Parathyroid adenoma (tissue), 2 donors: ENCODE measurements around the gene ARHGDIB.

Experiments used
- H2AFZ ChIP-seq: fragments of 300-600 bp; sonication (generic); one replicate; pipeline ENCODE4 v1.7.0; 2017; ENCODE audit warnings: antibody characterized with exemption, mild to moderate bottlenecking
- H3K27ac ChIP-seq: fragments of 300-600 bp; sonication (generic); one replicate; pipeline ENCODE4 v1.7.0; 2017
- H3K27me3 ChIP-seq: fragments of 300-600 bp; sonication (generic); one replicate; pipeline ENCODE4 v1.7.0; 2017; ENCODE audit warnings: low read length; ENCODE audit not compliant: control insufficient read depth, insufficient read depth
- H3K36me3 ChIP-seq: fragments of 300-600 bp; sonication (generic); one replicate; pipeline ENCODE4 v1.7.0; 2017; ENCODE audit warnings: low read length; ENCODE audit not compliant: control insufficient read depth, insufficient read depth
- H3K4me1 ChIP-seq: fragments of 300-600 bp; sonication (generic); one replicate; pipeline ENCODE4 v1.7.0; 2017; ENCODE audit warnings: control low read depth
- H3K4me2 ChIP-seq: fragments of 300-600 bp; sonication (generic); one replicate; pipeline ENCODE4 v1.7.0; 2017; ENCODE audit warnings: low read length
- H3K4me3 ChIP-seq: fragments of 300-600 bp; sonication (generic); one replicate; pipeline ENCODE4 v1.7.0; 2017; ENCODE audit warnings: low read depth, low read length
- H3K79me2 ChIP-seq: fragments of 300-600 bp; sonication (generic); one replicate; pipeline ENCODE4 v1.7.0; 2017; ENCODE audit warnings: control low read depth
- H3K9ac ChIP-seq: fragments of 300-600 bp; sonication (generic); one replicate; pipeline ENCODE4 v1.7.0; 2017; ENCODE audit warnings: mild to moderate bottlenecking
- H3K9me3 ChIP-seq: fragments of 300-600 bp; sonication (generic); one replicate; pipeline ENCODE4 v1.7.0; 2017; ENCODE audit warnings: low read length; ENCODE audit not compliant: control insufficient read depth
- TF ChIP-seq, protein P1 (sequence below): fragments of 300-600 bp; sonication (generic); IDR thresholded peaks from one replicate; pipeline ENCODE4 v1.7.0; 2017; ENCODE audit warnings: antibody characterized with exemption, mild to moderate bottlenecking
- donor health status: primary hyperparathyroidism.

Gene ARHGDIB

DNA sequence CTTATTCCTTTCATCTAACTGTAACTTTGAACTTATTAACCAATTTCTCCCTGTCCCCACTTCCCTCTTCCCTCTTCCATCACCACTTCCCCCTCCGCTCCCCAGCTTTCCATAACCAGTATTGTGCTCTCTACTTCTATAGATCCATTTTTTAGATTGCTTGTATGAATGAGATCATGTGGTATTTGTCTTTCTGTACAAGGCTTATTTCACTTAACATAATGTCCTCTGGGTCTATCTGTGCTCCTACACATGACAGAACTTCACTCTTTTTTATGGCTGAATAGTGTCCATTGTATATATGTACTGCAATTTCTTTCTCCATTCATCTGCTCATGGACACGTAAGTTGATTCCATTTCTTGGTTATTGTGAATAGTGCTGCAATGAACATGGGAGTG, 37.5 kb downstream of the ARHGDIB start:
- Histone ChIP-seq H3K4me2 (no peak overlapping the region), H3K4me3 (no peak overlapping the region), H3K27ac (no peak overlapping the region), H3K79me2 (no peaks in the 10 kb centered on the region), H3K4me1 (no peaks in the 10 kb centered on the region), H3K9ac (no peak overlapping the region), H3K36me3 (peaks cover 2% of the 10 kb centered on the region), H3K27me3 (no peaks in the 10 kb centered on the region), H3K9me3 (no peaks in the 10 kb centered on the region), H2AFZ (no peak overlapping the region)
- TF ChIP-seq, protein P1, sequence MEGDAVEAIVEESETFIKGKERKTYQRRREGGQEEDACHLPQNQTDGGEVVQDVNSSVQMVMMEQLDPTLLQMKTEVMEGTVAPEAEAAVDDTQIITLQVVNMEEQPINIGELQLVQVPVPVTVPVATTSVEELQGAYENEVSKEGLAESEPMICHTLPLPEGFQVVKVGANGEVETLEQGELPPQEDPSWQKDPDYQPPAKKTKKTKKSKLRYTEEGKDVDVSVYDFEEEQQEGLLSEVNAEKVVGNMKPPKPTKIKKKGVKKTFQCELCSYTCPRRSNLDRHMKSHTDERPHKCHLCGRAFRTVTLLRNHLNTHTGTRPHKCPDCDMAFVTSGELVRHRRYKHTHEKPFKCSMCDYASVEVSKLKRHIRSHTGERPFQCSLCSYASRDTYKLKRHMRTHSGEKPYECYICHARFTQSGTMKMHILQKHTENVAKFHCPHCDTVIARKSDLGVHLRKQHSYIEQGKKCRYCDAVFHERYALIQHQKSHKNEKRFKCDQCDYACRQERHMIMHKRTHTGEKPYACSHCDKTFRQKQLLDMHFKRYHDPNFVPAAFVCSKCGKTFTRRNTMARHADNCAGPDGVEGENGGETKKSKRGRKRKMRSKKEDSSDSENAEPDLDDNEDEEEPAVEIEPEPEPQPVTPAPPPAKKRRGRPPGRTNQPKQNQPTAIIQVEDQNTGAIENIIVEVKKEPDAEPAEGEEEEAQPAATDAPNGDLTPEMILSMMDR: no peak

DNA sequence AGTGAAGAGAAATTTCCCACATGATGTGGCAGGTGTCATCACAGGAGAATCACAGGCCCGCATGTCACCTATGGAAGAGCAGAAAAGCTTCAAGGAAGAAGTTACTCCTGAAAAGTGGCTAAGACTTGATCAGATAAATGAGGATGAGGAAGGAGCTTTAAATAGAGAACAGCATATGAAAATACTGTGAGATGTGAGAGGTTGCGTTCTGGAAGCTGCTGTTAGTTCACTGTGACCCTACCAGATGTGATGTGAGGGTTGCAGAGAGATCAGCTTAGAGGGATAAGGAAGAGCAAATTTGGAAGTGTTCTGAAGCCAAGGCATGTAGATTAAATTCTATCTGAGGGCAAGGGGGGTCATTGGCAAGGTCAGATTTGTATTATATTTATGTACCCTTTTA, 40.2 kb downstream of the ARHGDIB start:
- H3K27ac ChIP-seq: no peak overlapping the region

DNA sequence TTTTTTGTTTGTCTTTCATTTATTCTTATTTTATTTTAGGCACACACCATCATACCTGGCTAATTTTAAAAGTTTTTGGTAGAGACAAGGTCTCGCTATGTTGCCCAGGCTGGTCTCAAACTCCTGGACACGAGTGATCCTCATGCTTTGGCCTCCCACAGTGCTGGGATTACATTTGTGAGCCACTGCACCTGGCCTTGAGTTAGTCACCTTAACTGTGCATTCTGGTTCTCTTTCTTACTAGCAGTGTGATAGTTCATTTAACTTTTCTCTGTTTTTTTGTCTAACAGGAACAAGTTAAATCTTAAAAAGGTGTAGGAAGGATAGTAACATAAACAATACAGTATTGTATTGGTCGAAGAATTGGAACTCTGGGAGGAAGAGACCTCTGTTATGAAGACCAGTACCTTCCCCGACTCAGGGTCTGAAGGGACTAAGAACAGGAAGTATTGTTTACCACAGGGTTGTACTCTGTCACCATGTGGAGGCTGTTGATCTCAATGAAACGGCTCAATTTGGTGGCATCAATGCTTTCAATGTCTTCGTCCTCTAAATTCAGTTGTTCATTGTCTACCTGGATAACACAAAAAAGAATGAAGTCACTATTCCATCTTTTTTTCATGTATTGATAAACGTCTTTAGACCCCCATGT, 40.8 kb downstream of the ARHGDIB start:
- Histone ChIP-seq H3K36me3 (peaks cover 2% of the 10 kb centered on the region), H3K79me2 (no peaks in the 10 kb centered on the region), H3K4me1 (no peaks in the 10 kb centered on the region), H3K4me2 (no peak overlapping the region), H3K27ac (no peak overlapping the region), H3K27me3 (no peaks in the 10 kb centered on the region), H3K9ac (no peak overlapping the region), H2AFZ (no peak overlapping the region), H3K4me3 (no peak overlapping the region), H3K9me3 (no peaks in the 10 kb centered on the region)
- TF ChIP-seq, protein P1: no peak

More for the DNA sequence above, 40.2 kb downstream of the ARHGDIB start:
- no peak overlapping the region for H3K4me2 ChIP-seq
- H3K4me3 ChIP-seq: no peak overlapping the region
- H3K9me3 ChIP-seq: no peaks in the 10 kb centered on the region
- H3K27me3 ChIP-seq: no peaks in the 10 kb centered on the region
- TF ChIP-seq, protein P1: no peak
- no peak overlapping the region for H2AFZ ChIP-seq
- no peaks in the 10 kb centered on the region for H3K79me2 ChIP-seq
- peaks cover 2% of the 10 kb centered on the region for H3K36me3 ChIP-seq
- H3K9ac ChIP-seq: no peak overlapping the region
- no peaks in the 10 kb centered on the region for H3K4me1 ChIP-seq

DNA sequence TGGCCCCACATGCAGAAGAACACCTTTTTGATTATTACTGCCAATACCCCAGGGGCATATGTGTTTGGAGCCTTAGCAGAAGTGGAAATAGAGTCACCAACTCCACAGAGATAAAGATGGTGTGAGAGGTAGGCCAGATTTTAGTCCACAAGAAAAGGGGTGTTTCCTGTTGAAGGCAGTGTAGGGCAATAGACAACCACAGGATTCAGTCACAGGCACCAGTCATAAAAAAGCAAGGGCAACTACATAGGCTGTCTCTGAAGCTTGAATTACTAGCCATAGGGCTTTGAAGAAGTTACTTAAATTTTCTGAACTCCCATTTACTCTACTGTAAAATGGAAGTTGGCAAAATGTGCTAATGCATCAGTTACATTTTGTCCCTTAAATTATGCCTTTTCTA, 41.9 kb downstream of the ARHGDIB start:
- H3K4me1 ChIP-seq: no peaks in the 10 kb centered on the region
- no peak overlapping the region for H3K4me2 ChIP-seq
- H3K9me3 ChIP-seq: no peaks in the 10 kb centered on the region
- no peak overlapping the region for H2AFZ ChIP-seq
- H3K4me3 ChIP-seq: no peak overlapping the region
- no peak overlapping the region for H3K9ac ChIP-seq
- no peaks in the 10 kb centered on the region for H3K79me2 ChIP-seq
- H3K27ac ChIP-seq: no peak overlapping the region
- peaks cover 2% of the 10 kb centered on the region for H3K36me3 ChIP-seq
- no peaks in the 10 kb centered on the region for H3K27me3 ChIP-seq
- TF ChIP-seq, protein P1: no peak

DNA sequence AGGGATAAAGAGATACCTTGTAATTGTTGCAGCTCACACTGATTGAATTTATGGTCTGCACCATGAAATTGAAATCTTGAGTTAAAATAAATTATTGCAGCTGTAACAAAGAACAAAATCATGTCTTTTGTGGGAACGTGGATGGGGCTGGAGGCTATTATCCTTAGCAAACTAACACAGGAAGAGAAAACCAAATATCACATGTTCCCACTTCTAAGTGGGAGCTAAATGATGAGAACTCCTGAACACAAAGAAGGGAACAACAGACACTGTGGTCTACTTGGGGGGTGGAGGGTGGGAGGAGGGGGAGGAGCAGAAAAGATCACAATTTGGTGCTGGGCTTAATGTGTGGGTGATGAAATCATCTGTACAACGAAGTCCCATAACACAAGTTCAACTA, 45.7 kb downstream of the ARHGDIB start:
- H3K79me2 ChIP-seq: no peaks in the 10 kb centered on the region
- no peak overlapping the region for H3K4me3 ChIP-seq
- no peaks in the 10 kb centered on the region for H3K27me3 ChIP-seq
- no peak overlapping the region for H3K4me2 ChIP-seq
- H2AFZ ChIP-seq: no peak overlapping the region
- no peak overlapping the region for H3K9ac ChIP-seq
- no peaks in the 10 kb centered on the region for H3K4me1 ChIP-seq
- TF ChIP-seq, protein P1: no peak
- H3K9me3 ChIP-seq: no peaks in the 10 kb centered on the region
- H3K27ac ChIP-seq: no peak overlapping the region
- H3K36me3 ChIP-seq: no peaks in the 10 kb centered on the region
